Astrocyte (in vitro differentiated cells and primary cell): ENCODE measurements around the gene CRYBG1. TPM values are rescaled to one million over a fixed set of nuclear protein-coding genes. Genes with fewer than 3 reads are reported as not detected.

Experiments
- DNase-seq: peaks from one replicate; pipeline ENCODE4 v3.0.0-alpha.2; 2010; ENCODE audit warnings: low read depth
- FAIRE-seq: peaks from 2 replicates; lab custom pipeline; 2011; peaks lifted over from hg19 to GRCh38; lab: Jason Lieb, UNC
- H2AFZ ChIP-seq: 2 replicates; pipeline ENCODE4 v1.6.0; 2012; ENCODE audit warnings: low read depth, low read length, inconsistent platforms
- H3K27ac ChIP-seq: 2 replicates; pipeline ENCODE4 v1.5.1; 2011; ENCODE audit warnings: low read depth, low read length, inconsistent platforms
- H3K27me3 ChIP-seq: 2 replicates; pipeline ENCODE4 v1.6.0; 2011; ENCODE audit warnings: low read length, inconsistent platforms; ENCODE audit not compliant: insufficient read depth
- H3K36me3 ChIP-seq: 2 replicates; pipeline ENCODE4 v1.5.1; 2011; ENCODE audit warnings: low read length, inconsistent platforms; ENCODE audit not compliant: insufficient read depth
- H3K4me1 ChIP-seq: 2 replicates; pipeline ENCODE4 v1.5.1; 2011; ENCODE audit warnings: low read length, inconsistent platforms; ENCODE audit not compliant: insufficient read depth
- H3K4me2 ChIP-seq: 2 replicates; pipeline ENCODE4 v1.6.0; 2012; ENCODE audit warnings: low read length, inconsistent platforms
- H3K4me3 ChIP-seq: 2 replicates; pipeline ENCODE4 v1.5.1; 2011; ENCODE audit warnings: low read depth, mild to moderate bottlenecking, low read length, inconsistent platforms; ENCODE audit not compliant: insufficient read depth
- H3K79me2 ChIP-seq: 2 replicates; pipeline ENCODE4 v1.6.0; 2012; ENCODE audit warnings: mild to moderate bottlenecking, low read length, inconsistent platforms; ENCODE audit not compliant: insufficient read depth
- H3K9ac ChIP-seq: 2 replicates; pipeline ENCODE4 v1.6.0; 2012; ENCODE audit warnings: mild to moderate bottlenecking, low read length, inconsistent platforms
- H3K9me3 ChIP-seq: 2 replicates; pipeline ENCODE4 v1.5.1; 2012; ENCODE audit warnings: low read depth, mild to moderate bottlenecking, low read length, inconsistent platforms; ENCODE audit not compliant: insufficient read depth
- H4K20me1 ChIP-seq: 2 replicates; pipeline ENCODE4 v1.6.0; 2012; ENCODE audit warnings: low read length, inconsistent platforms; ENCODE audit not compliant: insufficient read depth
- H3K27ac Mint-ChIP-seq: one replicate; pipeline ENCODE4 v1.8.0; 2021; ENCODE audit warnings: mild to moderate bottlenecking, mixed read lengths; ENCODE audit not compliant: unreplicated experiment
- H3K27me3 Mint-ChIP-seq: one replicate; pipeline ENCODE4 v1.8.0; 2021; ENCODE audit warnings: low read depth, mixed read lengths; ENCODE audit not compliant: unreplicated experiment
- H3K36me3 Mint-ChIP-seq: one replicate; pipeline ENCODE4 v1.8.0; 2021; ENCODE audit warnings: low read depth, mixed read lengths; ENCODE audit not compliant: unreplicated experiment
- H3K4me1 Mint-ChIP-seq: one replicate; pipeline ENCODE4 v1.8.0; 2021; ENCODE audit warnings: low read depth, mixed read lengths; ENCODE audit not compliant: unreplicated experiment
- H3K4me3 Mint-ChIP-seq: one replicate; pipeline ENCODE4 v1.8.0; 2021; ENCODE audit warnings: mild to moderate bottlenecking, moderate library complexity, mixed read lengths; ENCODE audit not compliant: unreplicated experiment
- H3K9me3 Mint-ChIP-seq: one replicate; pipeline ENCODE4 v1.8.0; 2021; ENCODE audit warnings: mild to moderate bottlenecking, mixed read lengths; ENCODE audit not compliant: unreplicated experiment
- CTCF ChIP-seq: IDR thresholded peaks from 2 replicates; pipeline ENCODE4 v1.5.1; 2011; ENCODE audit warnings: low read depth, mild to moderate bottlenecking, inconsistent platforms, low read length, moderate library complexity; ENCODE audit not compliant: insufficient read depth
- EZH2 ChIP-seq: IDR thresholded peaks from 2 replicates; pipeline ENCODE4 v1.6.1; 2012; ENCODE audit warnings: mild to moderate bottlenecking, low read length, inconsistent platforms; ENCODE audit not compliant: insufficient read depth
- total RNA-seq: library from RNA; stranded (reverse); gene quantifications from 2 replicates; pipeline ENCODE4 v1.2.1, GENCODE V29; 2021

CRYBG1 gene
- total RNA-seq, 1 donor from 2014 or later, result 0.64 TPM

- Histone ChIP-seq H3K4me3 (peak overlapping the region; percentile 95), H3K9me3 (no peaks in the 10 kb centered on the region), H3K79me2 (peaks cover 55% of the 10 kb centered on the region), H3K4me1 (peaks cover 10% of the 10 kb centered on the region), H2AFZ (peak overlapping the region; percentile 86), H4K20me1 (peaks cover 27% of the 10 kb centered on the region), H3K27me3 (peaks cover 3% of the 10 kb centered on the region), H3K4me2 (peak overlapping the region; percentile 94), H3K36me3 (no peaks in the 10 kb centered on the region), H3K9ac (peak overlapping the region; percentile 94), H3K27ac (peak overlapping the region; percentile 86)
- H3K4me3 Mint-ChIP-seq, result peak overlapping the region; percentile 94
- H3K27ac Mint-ChIP-seq, result peak overlapping the region; percentile 93
- H3K4me1 Mint-ChIP-seq, result peaks cover 12% of the 10 kb centered on the region
- FAIRE-seq (no peak), DNase-seq (peak; percentile 9)
- TF ChIP-seq EZH2 (no peak), CTCF (no peak)
- no peaks in the 10 kb centered on the region for H3K9me3 Mint-ChIP-seq
- no peaks in the 10 kb centered on the region for H3K27me3 Mint-ChIP-seq
- H3K36me3 Mint-ChIP-seq, result no peaks in the 10 kb centered on the region
Measured at GRCh38 chr6:106324726-106325335, 35.7 kb upstream of the CRYBG1 start.

- Histone ChIP-seq H4K20me1 (peaks cover 20% of the 10 kb centered on the region), H3K27me3 (peaks cover 7% of the 10 kb centered on the region), H3K4me3 (peak within 1 kb of the TSS; percentile 95), H3K79me2 (peaks cover 47% of the 10 kb centered on the region), H2AFZ (peak within 1 kb of the TSS; percentile 86), H3K4me1 (peaks cover 10% of the 10 kb centered on the region), H3K4me2 (peak within 1 kb of the TSS; percentile 94), H3K9me3 (no peaks in the 10 kb centered on the region), H3K9ac (peak within 1 kb of the TSS; percentile 94), H3K27ac (peak within 1 kb of the TSS; percentile 86), H3K36me3 (no peaks in the 10 kb centered on the region)
- H3K4me1 Mint-ChIP-seq, result peaks cover 12% of the 10 kb centered on the region
- peak within 1 kb of the TSS; percentile 93 for H3K27ac Mint-ChIP-seq
- no peaks in the 10 kb centered on the region for H3K36me3 Mint-ChIP-seq
- H3K27me3 Mint-ChIP-seq, result no peaks in the 10 kb centered on the region
- no peak for TF ChIP-seq CTCF
- no peak for TF ChIP-seq EZH2
- FAIRE-seq (peak; percentile 60), DNase-seq (peak; percentile 95)
- H3K9me3 Mint-ChIP-seq, result no peaks in the 10 kb centered on the region
- peak within 1 kb of the TSS; percentile 94 for H3K4me3 Mint-ChIP-seq
Measured at GRCh38 chr6:106325336-106326178, 35.0 kb upstream of the CRYBG1 start, which contains the start of gene ATG5. Gene ATG5, minus strand, starts transcription at chr6:106325760. Its CDS starts 9,552 bp downstream, at chr6:106316208.
